ENCODE data around the gene AGPAT4.
A peak's percentile ranks its signal among the peaks of the same experiment; 100 is the strongest.
"Not testable (repeated sequence)": the region's sequence is repeated elsewhere in the genome, so short reads cannot be mapped to it uniquely, and the experiment has no call there.

The AGPAT4 gene

DNA sequence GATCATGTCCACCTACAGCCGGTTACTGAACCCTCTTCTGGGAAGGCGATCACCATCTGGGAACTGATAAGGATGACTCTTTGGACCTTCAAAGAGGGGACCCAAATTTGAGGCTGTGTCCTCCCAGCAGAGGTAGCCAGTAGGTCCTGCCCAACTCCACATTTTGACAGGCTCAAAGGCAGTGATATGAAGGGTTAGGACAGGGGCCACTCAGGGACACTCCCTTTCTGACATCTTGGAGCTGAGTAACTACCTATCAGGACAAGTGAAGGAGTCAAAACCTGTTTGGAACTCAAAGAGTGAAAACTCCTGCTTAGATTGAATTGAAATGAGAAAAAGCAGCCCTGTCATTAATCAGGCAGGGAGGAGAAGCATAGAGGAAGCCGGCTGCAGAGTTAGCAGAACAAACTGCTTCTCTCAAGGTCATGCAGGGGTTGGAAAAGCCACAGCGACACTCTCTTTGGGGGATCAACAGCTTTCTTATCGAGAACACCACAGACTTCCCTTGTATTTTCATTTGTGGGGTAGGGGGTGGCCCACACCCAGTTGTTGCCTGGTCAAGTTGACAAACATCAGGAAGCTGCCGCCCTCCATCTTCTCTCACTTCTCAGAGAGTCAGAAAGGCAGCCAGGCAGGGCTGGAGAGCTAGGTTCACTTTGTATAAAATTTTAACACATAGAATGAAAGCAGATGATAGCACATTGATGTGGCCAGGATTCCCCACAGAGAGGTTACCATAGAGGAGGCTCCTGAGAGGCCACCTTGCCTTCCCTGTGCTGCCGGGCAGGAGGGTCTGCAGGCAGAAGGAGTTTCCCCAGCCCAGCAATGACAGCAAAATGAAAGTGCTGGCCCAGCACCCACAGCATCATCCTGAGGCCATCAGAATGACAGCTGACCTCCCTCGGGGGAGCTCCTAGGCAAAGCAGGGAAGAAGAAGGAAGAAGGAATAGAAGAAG lies 47.6 kb downstream of the AGPAT4 start:
- no peak for TF ChIP-seq CTCF (IDR thresholded peaks at IDR 0.05; ENCODE audit: extremely low read depth, insufficient read depth, missing control alignments)
- in situ Hi-C loops (cut with MboI; ENCODE audit: low pct_unique_long_range_greater_than_20kb, low sequenced_read_pairs, unreplicated experiment): no loop called here
- DNase-seq (ENCODE audit: low spot score): peak; percentile 35

- in situ Hi-C loops (cut with MboI; ENCODE audit: low pct_unique_long_range_greater_than_20kb, low sequenced_read_pairs, unreplicated experiment): no loop called here
- no peak for DNase-seq (ENCODE audit: low spot score)
- TF ChIP-seq CTCF (IDR thresholded peaks at IDR 0.05; ENCODE audit: extremely low read depth, insufficient read depth, missing control alignments): no peak
These were observed 48.2 kb downstream of the AGPAT4 start for GRCh38 chr6:161225681-161226008.

DNA sequence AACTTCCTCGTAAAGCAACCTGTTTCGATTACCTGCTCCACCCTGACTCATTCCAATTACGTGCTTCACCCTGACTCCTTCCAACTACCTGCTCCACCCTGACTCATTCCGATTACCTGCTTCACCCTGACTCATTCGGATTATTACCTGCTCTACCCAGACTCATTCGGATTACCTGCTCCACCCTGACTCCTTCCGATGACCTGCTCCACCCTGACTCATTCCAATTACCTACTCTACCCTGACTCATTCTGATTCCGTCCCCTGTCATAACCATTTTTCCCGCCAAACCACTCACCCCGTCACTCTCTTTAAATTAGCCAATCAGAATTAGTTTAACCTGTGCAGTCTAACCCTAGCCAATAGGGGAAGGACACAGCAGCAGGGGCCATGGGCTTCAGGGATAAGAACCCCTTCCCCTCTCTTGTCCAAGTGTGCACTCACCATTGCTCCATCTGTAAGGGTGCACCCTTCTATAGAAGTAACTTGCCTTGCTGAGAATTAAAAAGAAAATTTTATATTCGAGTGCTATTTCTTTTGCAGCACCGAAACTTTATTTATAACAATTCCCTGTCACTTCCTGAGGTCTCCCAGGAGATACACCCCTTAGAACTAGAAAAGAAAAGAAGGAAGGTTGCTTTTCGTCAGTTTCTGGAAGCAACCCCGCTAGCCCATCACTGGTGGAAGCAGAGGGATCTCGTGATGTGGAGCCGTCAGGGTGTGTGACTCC lies 48.7 kb downstream of the AGPAT4 start:
- DNase-seq (ENCODE audit: low spot score); in situ Hi-C loops (cut with MboI; ENCODE audit: low pct_unique_long_range_greater_than_20kb, low sequenced_read_pairs, unreplicated experiment): not testable (repeated sequence)

GRCh38 chr6:161223646-161224045 lies 50.2 kb downstream of the AGPAT4 start:
- in situ Hi-C loops (cut with MboI; ENCODE audit: low pct_unique_long_range_greater_than_20kb, low sequenced_read_pairs, unreplicated experiment): no loop called here
- DNase-seq (ENCODE audit: low spot score): no peak
- no peak for TF ChIP-seq CTCF (IDR thresholded peaks at IDR 0.05; ENCODE audit: extremely low read depth, insufficient read depth, missing control alignments)

GRCh38 chr6:161222706-161223234 lies 51.1 kb downstream of the AGPAT4 start:
- TF ChIP-seq CTCF (IDR thresholded peaks at IDR 0.05; ENCODE audit: extremely low read depth, insufficient read depth, missing control alignments): no peak
- DNase-seq (ENCODE audit: low spot score): no peak
- in situ Hi-C loops (cut with MboI; ENCODE audit: low pct_unique_long_range_greater_than_20kb, low sequenced_read_pairs, unreplicated experiment): no loop called here

GRCh38 chr6:161220346-161220745 lies 53.5 kb downstream of the AGPAT4 start:
- TF ChIP-seq CTCF (IDR thresholded peaks at IDR 0.05; ENCODE audit: extremely low read depth, insufficient read depth, missing control alignments): no peak
- in situ Hi-C loops (cut with MboI; ENCODE audit: low pct_unique_long_range_greater_than_20kb, low sequenced_read_pairs, unreplicated experiment): no loop called here
- no peak for DNase-seq (ENCODE audit: low spot score)

DNA sequence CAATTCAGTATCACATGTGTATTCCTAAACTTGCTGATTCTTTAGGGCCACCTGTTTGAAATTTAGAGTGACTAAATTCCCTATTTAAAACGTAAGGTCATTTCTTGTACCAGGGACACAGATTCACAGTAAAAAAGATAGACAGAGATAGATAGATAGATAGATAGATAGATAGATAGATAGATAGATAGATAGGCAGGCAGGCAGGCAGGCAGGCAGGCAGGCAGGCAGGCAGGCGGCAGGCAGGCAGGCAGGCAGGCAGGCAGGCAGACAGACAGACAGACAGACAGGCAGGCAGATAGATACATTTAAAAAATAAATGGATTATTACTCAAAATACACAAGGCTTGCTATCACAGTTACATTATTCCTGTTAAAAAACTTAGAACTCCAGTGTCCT lies 54.2 kb downstream of the AGPAT4 start:
- in situ Hi-C loops (cut with MboI; ENCODE audit: low pct_unique_long_range_greater_than_20kb, low sequenced_read_pairs, unreplicated experiment): no loop called here
- TF ChIP-seq CTCF (IDR thresholded peaks at IDR 0.05; ENCODE audit: extremely low read depth, insufficient read depth, missing control alignments): no peak
- no peak for DNase-seq (ENCODE audit: low spot score)

Data from GM13977 (cell line).